Measurements from ENCODE around the gene ELP1. TPM values are rescaled to one million over a fixed set of nuclear protein-coding genes. Genes with fewer than 3 reads are reported as not detected.

Gene ELP1
- total and polyA plus RNA-seq, 2 donors (not counting 3 experiments of a cell fraction or from before 2014, with no cell fraction given) = 12.6 to 21.8 TPM

GRCh38 chr9:108854094-108854493 is 79.8 kb downstream of the ELP1 start:
- H3K4me2 ChIP-seq (ENCODE audit: insufficient read depth, low read length) = no peak overlapping the region
- H3K9me1 ChIP-seq (replicated peaks; ENCODE audit: control insufficient read depth, extremely low read depth, insufficient read depth, low read length) = no peaks in the 10 kb centered on the region
- H3K4me3 ChIP-seq (replicated peaks in 1 of 3; ENCODE audit: insufficient read depth in 1 of 3, low read depth in 1 of 3, low read length in 3 of 3) = no peak overlapping the region
- FAIRE-seq (no peak), DNase-seq (ENCODE audit: low read depth, low spot score) (no peak)
- BruUV-seq (replicated peaks) = no TSS peak
- POLR2A ChIA-PET = no interaction called here
- dilution Hi-C loops (cut with MboI; ENCODE audit: extremely low pct_ligation_motif_present, low sequenced_read_pairs) = no loop called here
- no peaks in the 10 kb centered on the region for H3K36me3 ChIP-seq (ENCODE audit: control insufficient read depth in 2 of 2, extremely low read depth in 1 of 2, insufficient read depth in 2 of 2, low read length in 2 of 2)
- H3K9ac ChIP-seq (replicated peaks; ENCODE audit: extremely low read depth, insufficient read depth, low read length) = no peak overlapping the region
- H3K9me3 ChIP-seq (replicated peaks; ENCODE audit: control insufficient read depth, insufficient read depth, low read length) = no peaks in the 10 kb centered on the region
- peaks cover 0 to 2% of the 10 kb centered on the region in 2 experiments for H3K27me3 ChIP-seq (ENCODE audit: control insufficient read depth in 2 of 2, insufficient read depth in 2 of 2, low read length in 2 of 2)
- CTCF ChIA-PET = interaction anchor here (1.1 kb wide), 1 partner anchor 100 kb away, joined by 3 read pairs; no protein-coding TSS in a partner anchor
- no peaks in the 10 kb centered on the region for H3K4me1 ChIP-seq (ENCODE audit: control insufficient read depth, extremely low read depth, insufficient read depth, low read length)
- no peak overlapping the region for H2AFZ ChIP-seq (ENCODE audit: low read depth, low read length)
- intact Hi-C loops (cut with micrococcal nuclease) = loop anchor here (5.0 kb wide), 1 partner anchor 548 kb away; no protein-coding TSS in a partner anchor
- no peaks in the 10 kb centered on the region for H3K79me2 ChIP-seq (ENCODE audit: control insufficient read depth, insufficient read depth, low read length)
- no peak for TF ChIP-seq MYC (IDR thresholded peaks at IDR 0.05; ENCODE audit: low read depth, low read length)
- no peak for TF ChIP-seq CTCF (IDR thresholded peaks at IDR 0.05; ENCODE audit: extremely low read depth in 1 of 2, insufficient read depth in 1 of 2, low read depth in 1 of 2, low read length in 2 of 2)
- no peak for TF ChIP-seq EZH2 (IDR thresholded peaks at IDR 0.05; ENCODE audit: borderline replicate concordance, low read depth, low read length, severe bottlenecking)
- no peak for TF ChIP-seq FOS (IDR thresholded peaks at IDR 0.05; ENCODE audit: borderline replicate concordance, insufficient read depth, low read length)
- no peak for TF ChIP-seq JUN (IDR thresholded peaks at IDR 0.05; ENCODE audit: borderline replicate concordance, insufficient read depth, insufficient read length, low read depth)
- no peaks in the 10 kb centered on the region for H4K20me1 ChIP-seq (replicated peaks; ENCODE audit: control insufficient read depth, extremely low read depth, insufficient read depth, low read length)
- H3K27ac ChIP-seq (ENCODE audit: insufficient read depth, low read depth, low read length) = no peak overlapping the region

GRCh38 chr9:108852079-108852478 is 81.8 kb downstream of the ELP1 start:
- POLR2A ChIA-PET = no interaction called here
- intact Hi-C loops (cut with micrococcal nuclease) = loop anchor here (5.0 kb wide), 1 partner anchor 550 kb away; no protein-coding TSS in a partner anchor

More at GRCh38 chr9:108852079-108852478, 81.8 kb downstream of the ELP1 start:
- no peaks in the 10 kb centered on the region for H4K20me1 ChIP-seq (replicated peaks; ENCODE audit: control insufficient read depth, extremely low read depth, insufficient read depth, low read length)
- no peak overlapping the region for H3K4me2 ChIP-seq (ENCODE audit: insufficient read depth, low read length)
- H3K36me3 ChIP-seq (ENCODE audit: control insufficient read depth in 2 of 2, extremely low read depth in 1 of 2, insufficient read depth in 2 of 2, low read length in 2 of 2) = no peaks in the 10 kb centered on the region
- FAIRE-seq (no peak), DNase-seq (ENCODE audit: low read depth, low spot score) (no peak)
- H3K4me3 ChIP-seq (replicated peaks in 1 of 3; ENCODE audit: insufficient read depth in 1 of 3, low read depth in 1 of 3, low read length in 3 of 3) = no peak overlapping the region
- H3K9ac ChIP-seq (replicated peaks; ENCODE audit: extremely low read depth, insufficient read depth, low read length) = no peak overlapping the region
- CTCF ChIA-PET = interaction anchor here (1.4 kb wide), 1 partner anchor 102 kb away, joined by 9 read pairs; no protein-coding TSS in a partner anchor
- H3K4me1 ChIP-seq (ENCODE audit: control insufficient read depth, extremely low read depth, insufficient read depth, low read length) = no peaks in the 10 kb centered on the region
- H3K9me3 ChIP-seq (replicated peaks; ENCODE audit: control insufficient read depth, insufficient read depth, low read length) = no peaks in the 10 kb centered on the region
- H3K79me2 ChIP-seq (ENCODE audit: control insufficient read depth, insufficient read depth, low read length) = no peaks in the 10 kb centered on the region
- dilution Hi-C loops (cut with MboI; ENCODE audit: extremely low pct_ligation_motif_present, low sequenced_read_pairs) = no loop called here
- no peak for TF ChIP-seq FOS (IDR thresholded peaks at IDR 0.05; ENCODE audit: borderline replicate concordance, insufficient read depth, low read length)
- BruUV-seq (replicated peaks) = no TSS peak
- H3K27ac ChIP-seq (ENCODE audit: insufficient read depth, low read depth, low read length) = no peak overlapping the region
- no peaks in the 10 kb centered on the region for H3K9me1 ChIP-seq (replicated peaks; ENCODE audit: control insufficient read depth, extremely low read depth, insufficient read depth, low read length)
- H2AFZ ChIP-seq (ENCODE audit: low read depth, low read length) = no peak overlapping the region
- peaks cover 0 to 2% of the 10 kb centered on the region in 2 experiments for H3K27me3 ChIP-seq (ENCODE audit: control insufficient read depth in 2 of 2, insufficient read depth in 2 of 2, low read length in 2 of 2)

Measured in endothelial cell of umbilical vein (primary cell).